ENCODE data around the gene PAH. TPM values are rescaled to one million over a fixed set of nuclear protein-coding genes. Genes with fewer than 3 reads are reported as not detected.

Gene PAH
- total and polyA plus RNA-seq, 2 experiments from 2014 or later: not detected

DNA sequence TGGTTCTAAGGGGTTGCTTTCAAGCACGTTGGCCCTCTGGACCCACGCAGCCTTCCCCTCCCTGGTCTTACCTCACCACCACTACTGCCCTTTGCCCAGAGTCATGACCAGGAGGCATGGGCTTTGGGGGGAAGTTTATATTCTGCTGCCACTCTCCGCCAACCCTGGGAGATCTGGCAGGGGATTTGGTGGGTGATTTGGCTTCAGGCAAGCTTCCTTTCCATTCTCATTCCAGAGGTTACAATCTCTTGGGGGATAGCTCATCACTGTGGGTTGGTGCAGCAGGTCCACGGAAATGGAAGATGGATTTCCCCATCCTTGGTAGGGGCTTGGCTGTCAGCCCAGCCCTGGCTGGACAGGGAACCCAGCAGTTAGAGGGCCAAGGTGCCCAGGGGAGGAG, 6.3 kb downstream of the PAH start:
- no peaks in the 10 kb centered on the region for H3K4me1 ChIP-seq (ENCODE audit: insufficient read depth)
- no peak overlapping the region for H3K9ac ChIP-seq
- in situ Hi-C loops (cut with MboI): no loop called here
- WGBS, 2 experiments (ENCODE audit: low coverage in 1 of 2, low lambda C conversion rate in 2 of 2, missing lambda C conversion rate in 2 of 2): 48 to 54% methylated on average over 4 of the region's 4 CpGs
- H3K4me2 ChIP-seq (ENCODE audit: unreplicated experiment): no peak overlapping the region
- H3K9me2 ChIP-seq (ENCODE audit: insufficient read depth): no peaks in the 10 kb centered on the region
- no peak for DNase-seq
- H4K20me1 ChIP-seq (ENCODE audit: insufficient read depth): no peaks in the 10 kb centered on the region
- H2AFZ ChIP-seq: no peak overlapping the region
- TF ChIP-seq EZH2phosphoT487 (IDR thresholded peaks at IDR 0.05; ENCODE audit: insufficient read depth, low read depth) (no peak), EZH2 (IDR thresholded peaks at IDR 0.05; ENCODE audit: insufficient read depth, poor library complexity, severe bottlenecking) (no peak)
- H3F3A ChIP-seq (ENCODE audit: insufficient read depth): no peaks in the 10 kb centered on the region
- no peaks in the 10 kb centered on the region for H3K9me3 ChIP-seq (ENCODE audit: low read depth)
- no peaks in the 10 kb centered on the region for H3K36me3 ChIP-seq (ENCODE audit: low read depth)
- H3K27ac ChIP-seq: no peak overlapping the region
- no peak overlapping the region for H3K4me3 ChIP-seq
- no peaks in the 10 kb centered on the region for H3K79me2 ChIP-seq (ENCODE audit: insufficient read depth)
- no peaks in the 10 kb centered on the region for H3K27me3 ChIP-seq (replicated peaks; ENCODE audit: insufficient read depth)

DNA sequence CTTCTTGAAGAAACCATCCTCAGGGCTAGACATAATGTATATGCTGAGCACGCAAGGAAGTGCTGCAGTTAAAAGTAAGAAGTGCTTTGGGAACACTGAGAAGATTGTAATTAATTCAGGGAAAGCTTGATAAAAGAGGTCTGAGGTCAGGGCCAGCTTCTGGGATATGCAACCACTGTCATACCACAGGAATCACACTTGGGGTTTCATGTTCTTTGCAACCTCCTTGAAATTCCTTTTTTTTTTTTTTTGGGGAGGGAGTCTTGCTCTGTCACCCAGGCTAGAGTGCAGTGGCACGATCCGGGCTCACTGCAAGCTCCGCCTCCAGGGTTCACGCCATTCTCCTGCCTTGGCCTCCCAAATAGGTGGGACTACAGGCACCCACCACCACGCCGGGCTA, 6.9 kb downstream of the PAH start:
- Histone ChIP-seq H3K27ac (no peak overlapping the region), H3K27me3 (replicated peaks; ENCODE audit: insufficient read depth) (no peaks in the 10 kb centered on the region), H3K9ac (no peak overlapping the region), H3K9me3 (ENCODE audit: low read depth) (no peaks in the 10 kb centered on the region), H2AFZ (no peak overlapping the region), H3K4me2 (ENCODE audit: unreplicated experiment) (no peak overlapping the region), H4K20me1 (ENCODE audit: insufficient read depth) (no peaks in the 10 kb centered on the region), H3K4me3 (no peak overlapping the region), H3F3A (ENCODE audit: insufficient read depth) (no peaks in the 10 kb centered on the region), H3K36me3 (ENCODE audit: low read depth) (no peaks in the 10 kb centered on the region), H3K9me2 (ENCODE audit: insufficient read depth) (no peaks in the 10 kb centered on the region), H3K4me1 (ENCODE audit: insufficient read depth) (no peaks in the 10 kb centered on the region), H3K79me2 (ENCODE audit: insufficient read depth) (no peaks in the 10 kb centered on the region)
- no peak for DNase-seq
- TF ChIP-seq EZH2 (IDR thresholded peaks at IDR 0.05; ENCODE audit: insufficient read depth, poor library complexity, severe bottlenecking) (no peak), EZH2phosphoT487 (IDR thresholded peaks at IDR 0.05; ENCODE audit: insufficient read depth, low read depth) (no peak)
- WGBS, 2 experiments (ENCODE audit: low coverage in 1 of 2, low lambda C conversion rate in 2 of 2, missing lambda C conversion rate in 2 of 2): 47 to 50% methylated on average over 7 of the region's 7 CpGs
- in situ Hi-C loops (cut with MboI): no loop called here

DNA sequence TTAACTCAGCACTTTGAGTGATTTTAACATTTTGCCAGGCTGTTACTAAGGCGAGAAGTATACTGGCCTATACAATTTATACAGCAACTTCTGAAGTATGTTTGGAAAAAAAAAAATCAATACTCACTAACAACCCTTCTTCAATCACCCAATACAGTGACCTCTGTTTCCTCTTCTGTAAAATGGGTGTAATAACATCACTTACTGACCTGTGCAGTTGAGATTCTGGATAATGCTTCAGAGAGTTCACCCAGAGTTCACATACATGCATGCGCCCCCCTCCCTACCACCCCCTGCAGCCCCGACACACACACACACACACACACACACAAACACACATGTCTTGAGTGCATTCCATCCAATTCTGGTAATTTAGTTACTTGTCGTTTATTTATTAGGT, 9.1 kb downstream of the PAH start:
- no peaks in the 10 kb centered on the region for H3K9me2 ChIP-seq (ENCODE audit: insufficient read depth)
- H2AFZ ChIP-seq: no peak overlapping the region
- no peaks in the 10 kb centered on the region for H4K20me1 ChIP-seq (ENCODE audit: insufficient read depth)
- DNase-seq: no peak
- TF ChIP-seq EZH2phosphoT487 (IDR thresholded peaks at IDR 0.05; ENCODE audit: insufficient read depth, low read depth) (no peak), EZH2 (IDR thresholded peaks at IDR 0.05; ENCODE audit: insufficient read depth, poor library complexity, severe bottlenecking) (no peak)
- WGBS, 2 experiments (ENCODE audit: low coverage in 1 of 2, low lambda C conversion rate in 2 of 2, missing lambda C conversion rate in 2 of 2): 25 to 37% methylated on average over 4 of the region's 4 CpGs
- no peaks in the 10 kb centered on the region for H3K79me2 ChIP-seq (ENCODE audit: insufficient read depth)
- in situ Hi-C loops (cut with MboI): no loop called here
- H3K27ac ChIP-seq: no peak overlapping the region
- H3F3A ChIP-seq (ENCODE audit: insufficient read depth): no peaks in the 10 kb centered on the region
- H3K27me3 ChIP-seq (replicated peaks; ENCODE audit: insufficient read depth): no peaks in the 10 kb centered on the region
- no peak overlapping the region for H3K4me3 ChIP-seq
- H3K36me3 ChIP-seq (ENCODE audit: low read depth): no peaks in the 10 kb centered on the region
- H3K9me3 ChIP-seq (ENCODE audit: low read depth): no peaks in the 10 kb centered on the region
- no peak overlapping the region for H3K4me2 ChIP-seq (ENCODE audit: unreplicated experiment)
- no peaks in the 10 kb centered on the region for H3K4me1 ChIP-seq (ENCODE audit: insufficient read depth)
- no peak overlapping the region for H3K9ac ChIP-seq

DNA sequence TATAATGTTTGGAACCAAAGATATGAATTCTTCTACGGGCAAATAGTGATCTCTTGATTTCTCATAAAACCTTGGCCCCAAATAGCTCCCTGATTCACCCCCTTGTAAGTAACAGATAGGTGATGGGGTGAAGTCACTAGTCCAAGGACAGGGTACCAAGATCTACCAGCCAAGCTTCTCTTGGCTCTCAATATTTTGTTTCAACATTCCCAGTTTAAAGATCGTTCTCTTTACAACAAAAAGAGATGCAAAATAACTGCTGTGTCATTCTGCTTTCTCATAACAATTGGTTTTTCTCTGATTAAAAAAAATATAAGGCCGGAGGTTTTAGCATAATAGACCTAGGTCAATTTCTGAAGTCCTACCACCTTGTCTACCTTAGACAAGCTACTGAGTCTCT, 11.8 kb downstream of the PAH start:
- Histone ChIP-seq H3K27ac (no peak overlapping the region), H3K79me2 (ENCODE audit: insufficient read depth) (no peaks in the 10 kb centered on the region), H3K9me2 (ENCODE audit: insufficient read depth) (no peaks in the 10 kb centered on the region), H3K9ac (no peak overlapping the region), H2AFZ (no peak overlapping the region), H3K4me3 (no peak overlapping the region), H3K27me3 (replicated peaks; ENCODE audit: insufficient read depth) (no peaks in the 10 kb centered on the region), H3K4me1 (ENCODE audit: insufficient read depth) (no peaks in the 10 kb centered on the region), H3K9me3 (ENCODE audit: low read depth) (no peaks in the 10 kb centered on the region), H4K20me1 (ENCODE audit: insufficient read depth) (no peaks in the 10 kb centered on the region), H3F3A (ENCODE audit: insufficient read depth) (no peaks in the 10 kb centered on the region), H3K4me2 (ENCODE audit: unreplicated experiment) (no peak overlapping the region), H3K36me3 (ENCODE audit: low read depth) (no peaks in the 10 kb centered on the region)
- TF ChIP-seq EZH2phosphoT487 (IDR thresholded peaks at IDR 0.05; ENCODE audit: insufficient read depth, low read depth) (no peak), EZH2 (IDR thresholded peaks at IDR 0.05; ENCODE audit: insufficient read depth, poor library complexity, severe bottlenecking) (no peak)
- no peak for DNase-seq
- WGBS, 2 experiments (ENCODE audit: low coverage in 1 of 2, low lambda C conversion rate in 2 of 2, missing lambda C conversion rate in 2 of 2): 13 to 20% methylated on average over 3 of the region's 3 CpGs
- in situ Hi-C loops (cut with MboI): no loop called here

Data from GM23248 (cell line).